ENCODE measurements around the gene TREH.

The TREH gene

DNA sequence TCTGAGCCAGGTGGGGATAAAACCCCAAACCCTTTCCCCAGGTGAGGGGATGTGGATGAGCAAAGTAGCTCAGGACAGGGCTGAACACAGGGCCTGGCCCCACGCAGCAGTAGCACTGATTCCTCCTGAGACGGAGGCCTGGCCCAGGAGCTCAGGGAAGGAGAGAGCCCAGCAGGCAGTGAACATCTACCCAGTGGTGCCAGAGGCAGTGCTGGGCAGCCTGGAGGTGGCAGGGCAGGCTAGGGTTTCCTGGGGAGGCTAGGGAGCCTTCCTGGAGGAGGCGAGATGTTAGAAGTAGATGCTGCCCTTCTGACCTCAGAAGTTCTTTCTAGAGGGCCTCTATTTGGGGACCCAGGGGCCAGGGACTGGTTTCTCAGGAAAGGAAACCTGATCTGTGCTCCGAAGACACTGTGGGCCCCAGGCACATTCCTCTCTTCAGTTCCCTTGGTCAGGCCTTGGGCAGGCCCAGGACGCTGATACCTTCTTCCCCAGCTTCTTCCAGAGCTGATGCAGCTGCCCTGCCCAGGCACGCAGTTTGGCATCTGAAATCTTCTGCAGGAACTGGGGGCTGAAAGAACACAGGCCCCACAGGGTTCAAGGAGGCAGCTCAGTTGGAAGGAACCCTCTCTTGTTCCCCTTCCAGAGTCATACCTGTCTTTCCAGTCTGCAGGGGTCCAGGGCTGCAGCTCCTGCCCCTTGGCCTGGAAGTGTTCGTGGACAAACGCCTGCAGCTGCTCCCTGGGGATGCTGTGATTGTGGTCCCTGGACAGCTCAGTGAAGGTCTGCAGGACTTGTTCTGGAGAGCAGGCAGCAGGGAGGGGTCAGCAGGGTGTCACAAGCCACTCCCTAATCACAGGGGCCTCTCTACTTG, 16.8 kb downstream of the TREH start:
- no peak for DNase-seq

- no peak for DNase-seq
These were observed 17.8 kb downstream of the TREH start for GRCh38 chr11:118661425-118662301.

- DNase-seq, result no peak
These were observed 18.6 kb downstream of the TREH start for GRCh38 chr11:118660681-118661424.

DNA sequence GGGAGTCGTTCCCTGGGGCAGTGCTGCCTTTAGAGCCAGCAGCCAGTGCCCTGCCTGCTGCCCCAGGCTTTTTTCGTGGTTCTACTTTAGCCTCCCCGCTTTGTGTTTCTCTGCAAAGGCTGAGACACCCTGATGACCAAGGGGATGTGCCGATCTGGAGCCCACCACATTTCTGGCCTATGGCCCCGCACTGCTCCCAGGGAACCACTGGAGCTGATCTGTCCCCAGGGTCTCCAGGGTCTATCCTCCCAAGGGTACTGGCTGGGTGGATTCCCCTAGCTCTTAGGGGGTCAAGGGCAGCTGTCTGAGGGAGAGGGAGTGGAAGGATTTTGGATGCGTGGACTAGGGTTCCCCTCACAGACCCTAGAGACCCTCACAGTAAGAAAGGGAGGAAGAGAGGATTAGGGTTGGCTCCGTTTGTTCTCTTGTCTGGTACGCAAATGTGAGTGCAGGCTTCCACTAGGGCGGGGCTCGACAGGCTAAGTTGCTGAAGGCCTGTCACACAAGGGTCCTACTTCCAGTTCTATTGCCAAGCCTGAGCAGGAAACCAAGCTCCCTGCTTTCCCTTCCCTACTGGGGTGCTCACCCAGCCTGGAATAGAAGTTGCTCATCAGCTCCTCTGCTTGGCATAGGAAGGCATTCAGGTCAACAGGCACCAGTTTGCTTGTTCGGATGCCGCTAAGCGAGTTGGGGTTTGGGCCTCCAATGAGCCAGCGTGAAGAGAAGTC, 19.3 kb downstream of the TREH start:
- no peak for DNase-seq

- DNase-seq, result peak; percentile 84
These were observed 20.0 kb downstream of the TREH start for GRCh38 chr11:118659314-118659952.

GRCh38 chr11:118658429-118659313, 20.8 kb downstream of the TREH start:
- no peak for DNase-seq

DNA sequence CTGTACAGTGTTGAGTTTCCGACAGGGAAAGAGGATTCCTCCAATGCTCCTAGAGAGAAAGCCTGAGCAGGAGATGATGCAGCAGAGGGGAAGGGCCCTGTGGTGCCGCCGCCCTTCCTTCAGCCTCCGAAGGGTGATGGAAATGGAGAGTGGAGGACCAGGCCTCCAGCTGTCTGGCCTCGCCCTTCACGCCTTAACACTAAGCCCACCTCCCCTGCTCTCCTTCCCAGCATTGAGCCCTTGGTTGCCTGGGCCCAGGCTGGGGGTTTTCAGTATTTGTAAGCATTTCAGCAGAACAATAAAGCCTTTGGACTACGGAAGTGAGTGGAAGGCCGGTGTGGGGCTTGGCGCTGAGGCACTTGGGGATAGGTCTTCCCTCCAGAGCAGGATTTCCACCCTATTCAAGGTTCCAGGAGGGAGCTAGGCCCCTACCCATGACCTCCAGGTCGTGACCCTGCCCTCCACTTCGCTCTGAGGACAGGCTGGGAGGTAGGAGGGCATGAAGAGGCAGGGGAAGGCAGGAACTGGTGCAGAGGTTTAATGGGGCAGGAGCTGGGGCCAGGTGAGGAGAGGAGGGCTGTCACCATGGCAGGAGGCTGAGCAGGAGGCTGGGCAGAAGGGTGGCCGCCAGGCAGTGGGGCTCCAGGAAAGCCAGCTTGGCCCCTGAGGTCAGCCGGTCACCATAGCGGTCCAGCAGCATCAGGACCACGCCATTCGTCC, 21.6 kb downstream of the TREH start:
- DNase-seq, result no peak

GRCh38 chr11:118657238-118657637, 22.2 kb downstream of the TREH start:
- no peak for DNase-seq

DNA sequence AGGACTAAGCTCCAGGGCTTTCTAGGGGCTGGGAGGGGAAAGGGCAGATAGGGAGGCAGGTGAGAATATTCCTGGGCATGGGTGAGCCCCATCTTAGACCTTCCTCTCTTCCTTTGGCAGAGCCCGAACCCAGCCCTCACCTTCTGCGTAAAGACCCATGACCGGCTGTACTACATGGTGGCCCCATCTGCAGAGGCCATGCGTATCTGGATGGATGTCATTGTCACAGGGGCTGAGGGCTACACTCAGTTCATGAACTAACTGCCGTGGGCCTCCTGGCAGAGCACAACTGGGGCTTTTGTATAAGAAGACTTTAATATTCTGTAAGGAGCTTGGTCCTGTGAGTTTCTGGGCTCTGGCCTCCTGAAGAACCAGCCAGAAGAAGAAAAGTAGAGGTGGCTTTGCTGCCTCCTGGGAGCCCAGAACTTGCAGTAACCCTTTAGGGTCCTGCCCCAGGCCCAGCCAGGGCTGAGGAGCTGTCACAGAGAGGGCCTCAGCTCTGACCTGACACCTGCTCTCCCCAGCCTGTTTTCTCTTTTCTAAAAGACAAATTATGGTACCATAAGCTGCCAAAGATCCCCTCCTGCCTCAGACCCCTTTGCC, 22.8 kb downstream of the TREH start:
- DNase-seq, result no peak

DNA sequence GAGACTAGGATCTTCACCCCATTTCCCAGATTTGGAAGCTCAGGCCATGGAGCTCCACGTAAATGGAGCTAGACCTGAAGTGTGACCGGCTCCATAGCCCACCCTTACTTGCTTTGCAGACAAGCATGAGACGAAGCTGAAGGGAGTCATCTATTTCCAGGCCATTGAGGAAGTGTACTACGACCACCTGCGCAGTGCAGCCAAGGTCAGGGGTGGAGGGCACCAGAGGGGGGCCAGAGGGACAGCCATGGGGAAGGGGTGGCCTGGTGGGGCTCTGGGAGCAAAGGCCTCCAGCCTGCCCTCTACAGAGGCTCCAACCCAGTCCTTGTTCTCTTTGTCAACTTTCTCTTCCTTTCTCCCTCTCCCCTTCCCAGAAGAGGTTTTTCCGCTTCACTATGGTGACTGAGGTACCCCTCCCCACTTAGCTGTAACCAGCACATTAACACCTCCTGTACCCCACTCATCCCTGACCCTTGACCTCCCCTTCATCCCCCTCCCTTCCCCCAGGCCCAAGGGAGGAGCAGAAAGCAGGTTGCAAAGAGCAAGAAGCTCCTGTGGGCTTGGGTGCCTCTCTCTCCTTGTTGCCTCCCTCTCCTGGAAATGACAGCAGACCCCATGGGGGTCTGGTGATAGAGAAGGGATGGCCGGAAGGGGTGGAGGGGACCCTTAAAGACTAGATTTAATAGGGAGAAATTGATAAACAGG, 23.8 kb downstream of the TREH start:
- no peak for DNase-seq

GRCh38 chr11:118653684-118654390, 25.6 kb downstream of the TREH start:
- DNase-seq, result no peak

DNA sequence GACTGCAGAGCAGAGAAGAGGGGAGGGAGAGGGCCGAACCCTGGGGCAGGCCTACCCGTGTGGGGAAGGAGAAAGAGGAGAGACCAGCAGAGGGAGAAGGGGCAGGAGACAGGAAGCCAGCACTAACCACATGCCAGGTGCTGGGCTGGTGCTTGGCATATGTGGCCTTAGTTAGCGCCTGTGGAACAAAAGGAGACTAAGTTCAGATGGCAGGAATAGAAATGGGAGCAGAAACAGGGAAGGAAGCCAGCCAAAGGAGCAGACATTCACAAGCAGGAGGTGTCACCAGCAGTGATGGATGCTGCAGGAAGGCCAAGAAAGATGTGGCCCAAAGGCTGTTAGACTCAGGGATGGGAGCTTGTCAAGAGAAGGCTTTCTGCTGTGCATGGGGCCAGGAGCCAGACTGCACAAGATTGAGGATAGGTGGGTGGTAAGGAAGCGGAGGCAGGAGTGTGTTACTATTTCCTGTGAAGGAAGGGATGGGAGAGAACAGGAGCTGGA, 26.7 kb downstream of the TREH start:
- DNase-seq, result no peak

- DNase-seq, result no peak
These were observed 27.6 kb downstream of the TREH start for GRCh38 chr11:118651820-118652219.

DNA sequence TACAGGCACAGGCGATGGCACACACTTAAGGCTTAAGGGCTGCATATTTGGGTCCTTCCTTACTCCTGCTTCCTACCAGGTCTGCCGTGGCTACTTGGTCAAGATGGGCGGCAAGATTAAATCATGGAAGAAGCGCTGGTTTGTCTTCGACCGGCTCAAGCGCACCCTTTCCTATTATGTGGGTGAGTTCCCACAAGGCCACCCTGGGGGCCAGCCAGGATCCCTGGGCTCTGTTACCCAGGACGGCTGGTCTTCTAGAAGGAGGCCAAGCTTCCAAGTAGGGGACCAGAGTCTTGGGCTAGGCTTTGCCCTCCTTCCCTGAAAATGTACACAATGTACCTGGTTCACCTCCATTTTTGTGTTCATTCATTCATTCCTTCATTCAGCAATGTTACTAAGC, 29.1 kb downstream of the TREH start:
- no peak for DNase-seq

DNA sequence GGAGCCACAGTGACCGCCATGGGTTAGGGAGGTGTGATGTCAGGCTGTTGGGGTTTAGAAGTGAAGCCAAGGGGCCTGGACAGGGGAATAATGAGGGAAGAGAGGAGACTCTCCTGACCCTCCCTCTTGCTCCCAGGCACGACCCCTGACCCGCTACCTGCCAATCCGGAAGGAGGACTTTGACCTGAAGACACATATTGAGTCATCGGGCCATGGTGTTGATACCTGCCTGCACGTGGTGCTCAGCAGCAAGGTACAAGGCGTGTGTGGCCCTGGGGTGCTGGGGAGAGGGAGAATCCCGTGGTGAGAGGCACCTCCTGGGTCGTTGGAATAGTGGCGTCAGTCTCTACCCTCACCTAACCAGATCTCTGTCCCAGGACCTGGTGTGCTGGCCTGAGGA, 29.5 kb downstream of the TREH start:
- DNase-seq, result no peak

DNA sequence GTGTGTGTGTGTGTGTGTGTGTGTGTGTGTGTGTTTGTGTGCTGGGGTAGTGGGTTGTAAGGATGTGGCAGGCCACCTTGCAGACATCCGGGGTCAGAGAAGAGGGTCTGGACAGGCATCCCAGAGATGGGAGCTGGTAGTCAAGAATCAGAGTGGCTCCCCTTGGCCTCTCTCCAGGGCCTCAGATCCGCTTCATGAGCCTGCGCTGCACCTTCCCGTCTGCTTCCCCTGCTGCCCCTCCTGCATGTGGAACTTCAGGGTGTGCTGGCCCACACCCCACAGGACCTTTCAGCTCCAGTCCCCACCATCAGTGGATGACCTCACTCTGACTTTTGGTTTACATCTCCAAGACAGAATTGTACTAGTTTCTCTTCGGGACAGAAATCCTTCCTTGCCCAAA, 31.2 kb downstream of the TREH start:
- DNase-seq, result no peak

DNA sequence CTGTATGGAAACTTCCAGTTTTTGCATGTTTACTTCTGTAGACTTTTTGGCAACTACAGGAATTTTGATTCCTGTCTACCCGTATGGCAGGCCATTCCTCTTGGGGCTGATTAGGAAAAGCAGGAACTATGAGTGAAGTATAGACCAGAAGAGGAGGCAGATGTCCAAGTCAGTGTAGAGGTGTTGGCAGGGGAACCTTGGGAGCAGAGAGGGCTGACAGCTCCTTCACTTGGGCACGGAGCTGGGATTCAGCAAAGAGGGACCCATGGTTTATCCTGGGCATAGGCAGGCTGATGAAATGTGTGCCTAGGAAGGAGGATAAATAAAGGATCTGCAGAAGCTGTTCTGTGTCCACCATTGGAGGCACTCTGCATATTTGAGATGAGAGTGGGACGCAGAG, 33.1 kb downstream of the TREH start:
- no peak for DNase-seq

- DNase-seq, result no peak
These were observed 34.3 kb downstream of the TREH start for GRCh38 chr11:118645066-118645715.
